Body of pancreas (tissue), 4 donors: Measurements from ENCODE around the gene DERL2.

Source experiments
- POLR2A ChIP-seq, 3 donors: fragments of 450-650 bp; IDR thresholded peaks; one replicate each; pipeline ENCODE4 v1.6.1; 2016; ENCODE audit warnings: antibody characterized with exemption in 3 of 3, mild to moderate bottlenecking in 2 of 3
- TF ChIP-seq, protein P1 (sequence below), 7 experiments: fragments of 450-650 bp in 4 of 7; fragments of 200-600 bp in 3 of 7; sonication (generic) in 3 of 7; IDR thresholded peaks; one replicate each; pipeline ENCODE4 v1.5.1; 2016 to 2019; ENCODE audit warnings: antibody characterized with exemption in 7 of 7

DNA sequence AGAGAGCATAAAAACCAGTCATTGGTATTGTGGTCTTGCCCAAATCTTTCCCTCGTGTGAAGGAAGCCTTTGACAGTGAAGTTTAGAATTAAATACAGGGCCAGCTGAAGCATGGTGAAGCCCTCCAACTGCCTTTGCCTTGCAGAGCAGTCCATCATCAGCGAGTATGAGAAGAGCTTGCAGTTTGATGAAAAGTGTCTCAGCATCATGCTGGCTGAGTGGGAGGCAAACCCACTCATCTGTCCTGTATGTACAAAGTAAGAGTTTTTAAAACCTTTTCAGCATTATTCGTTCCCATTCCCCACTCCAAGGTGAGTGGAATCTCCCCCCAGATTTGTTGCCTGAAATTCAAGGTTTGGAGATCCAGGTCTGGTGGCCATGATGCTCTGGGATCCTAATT lies 60.2 kb downstream of the DERL2 start:
- TF ChIP-seq, protein P1, sequence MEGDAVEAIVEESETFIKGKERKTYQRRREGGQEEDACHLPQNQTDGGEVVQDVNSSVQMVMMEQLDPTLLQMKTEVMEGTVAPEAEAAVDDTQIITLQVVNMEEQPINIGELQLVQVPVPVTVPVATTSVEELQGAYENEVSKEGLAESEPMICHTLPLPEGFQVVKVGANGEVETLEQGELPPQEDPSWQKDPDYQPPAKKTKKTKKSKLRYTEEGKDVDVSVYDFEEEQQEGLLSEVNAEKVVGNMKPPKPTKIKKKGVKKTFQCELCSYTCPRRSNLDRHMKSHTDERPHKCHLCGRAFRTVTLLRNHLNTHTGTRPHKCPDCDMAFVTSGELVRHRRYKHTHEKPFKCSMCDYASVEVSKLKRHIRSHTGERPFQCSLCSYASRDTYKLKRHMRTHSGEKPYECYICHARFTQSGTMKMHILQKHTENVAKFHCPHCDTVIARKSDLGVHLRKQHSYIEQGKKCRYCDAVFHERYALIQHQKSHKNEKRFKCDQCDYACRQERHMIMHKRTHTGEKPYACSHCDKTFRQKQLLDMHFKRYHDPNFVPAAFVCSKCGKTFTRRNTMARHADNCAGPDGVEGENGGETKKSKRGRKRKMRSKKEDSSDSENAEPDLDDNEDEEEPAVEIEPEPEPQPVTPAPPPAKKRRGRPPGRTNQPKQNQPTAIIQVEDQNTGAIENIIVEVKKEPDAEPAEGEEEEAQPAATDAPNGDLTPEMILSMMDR (IDR thresholded peaks at IDR 0.05) = no peak
- no peak for TF ChIP-seq POLR2A (IDR thresholded peaks at IDR 0.05)
